Posterior vena cava (tissue), 2 donors: ENCODE results near the gene NCKAP5. TPM values are rescaled to one million over a fixed set of nuclear protein-coding genes. Genes with fewer than 3 reads are reported as not detected.

ENCODE experiments used
- DNase-seq: peaks from one replicate; pipeline ENCODE4 v3.0.0-alpha.2; 2020; ENCODE audit warnings: low spot score
- intact Hi-C, 2 donors: fragments of 100-400 bp; cut with DNase I; formaldehyde crosslinking; loops; one replicate each; pipeline versions ENCODE4 v1.14.1 to v1.14.2; 2022 to 2023
- total RNA-seq, 2 donors: library from RNA; stranded (reverse); fragmentation: NEBNext Ultra II Directional; extraction: Animal tissue kit (Norgen Biotek cat#: 25700); gene quantifications; one replicate each; pipeline ENCODE4 v1.2.1, GENCODE V29; 2021
- donor health status: DM: yes; HTN: yes; CAD: no.
- donor health status: DM: yes; HTN: yes; CAD: no.

Gene NCKAP5
- total RNA-seq, 2 donors from 2014 or later: 2.0 to 2.1 TPM

DNA sequence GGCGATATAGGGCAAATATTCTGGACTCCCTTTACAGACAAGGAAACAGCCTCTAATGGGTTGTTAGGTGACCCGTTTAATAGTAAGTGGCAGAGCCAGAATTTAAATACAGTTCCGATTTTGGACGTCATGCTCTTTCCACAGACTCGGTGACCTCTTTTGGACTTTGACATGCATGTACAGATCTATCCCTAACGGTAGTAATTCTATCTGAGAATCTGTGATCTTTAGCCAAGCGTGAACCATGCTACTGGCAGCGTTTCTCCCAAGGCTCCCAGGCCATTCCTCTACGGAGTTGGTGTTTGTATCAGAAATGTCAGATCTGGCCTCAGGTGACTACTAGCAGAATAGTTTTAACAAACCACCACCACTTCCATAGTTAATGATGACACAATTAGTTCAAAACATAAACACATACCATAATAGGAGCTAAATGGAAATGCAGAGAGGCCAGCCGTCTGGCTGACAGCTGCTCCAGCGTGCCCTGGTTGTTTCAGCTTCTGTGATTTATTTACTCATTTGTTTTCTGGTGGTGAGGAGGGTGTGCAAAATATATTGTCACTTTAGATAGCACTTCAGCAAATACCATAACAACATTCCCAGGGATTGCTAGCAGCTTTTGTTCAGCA, 593.7 kb downstream of the NCKAP5 start:
- intact Hi-C loops: no loop called here
- DNase-seq: no peak

DNA sequence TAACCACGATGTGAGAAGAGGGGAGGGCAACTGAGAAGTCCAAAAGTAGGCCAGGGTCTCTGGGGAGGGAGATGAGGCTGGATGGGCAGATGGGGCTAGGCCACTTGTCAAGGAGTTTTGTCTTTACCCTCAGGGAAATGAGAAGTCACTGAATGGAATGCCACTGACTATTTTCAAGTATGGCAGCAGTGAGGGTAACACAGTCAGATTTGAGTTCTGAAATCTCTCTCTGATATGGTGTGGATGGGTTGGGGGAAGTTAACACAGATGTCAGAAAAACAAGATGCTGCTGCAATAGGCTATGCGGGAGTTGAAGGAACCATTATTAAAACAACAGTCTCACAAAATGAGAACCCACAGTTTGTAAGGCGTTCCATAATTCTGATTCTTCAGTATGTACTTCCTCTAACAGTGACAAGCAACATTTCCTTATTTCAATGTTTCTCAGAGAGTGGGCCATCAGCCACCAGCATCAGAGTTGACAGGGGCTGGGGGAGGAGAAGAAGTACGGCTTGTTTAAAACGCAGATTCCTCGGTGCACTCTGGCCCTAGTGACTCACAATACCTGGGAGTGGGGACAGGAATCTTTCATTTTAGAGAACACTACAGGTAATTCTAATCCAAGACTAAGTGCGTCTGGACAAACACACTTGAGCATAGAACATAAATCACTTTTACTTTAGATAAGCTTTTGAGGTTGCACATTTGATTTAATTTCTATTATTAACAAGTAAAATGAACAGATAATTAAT, 596.8 kb downstream of the NCKAP5 start:
- DNase-seq: no peak
- intact Hi-C loops: no loop called here

DNA sequence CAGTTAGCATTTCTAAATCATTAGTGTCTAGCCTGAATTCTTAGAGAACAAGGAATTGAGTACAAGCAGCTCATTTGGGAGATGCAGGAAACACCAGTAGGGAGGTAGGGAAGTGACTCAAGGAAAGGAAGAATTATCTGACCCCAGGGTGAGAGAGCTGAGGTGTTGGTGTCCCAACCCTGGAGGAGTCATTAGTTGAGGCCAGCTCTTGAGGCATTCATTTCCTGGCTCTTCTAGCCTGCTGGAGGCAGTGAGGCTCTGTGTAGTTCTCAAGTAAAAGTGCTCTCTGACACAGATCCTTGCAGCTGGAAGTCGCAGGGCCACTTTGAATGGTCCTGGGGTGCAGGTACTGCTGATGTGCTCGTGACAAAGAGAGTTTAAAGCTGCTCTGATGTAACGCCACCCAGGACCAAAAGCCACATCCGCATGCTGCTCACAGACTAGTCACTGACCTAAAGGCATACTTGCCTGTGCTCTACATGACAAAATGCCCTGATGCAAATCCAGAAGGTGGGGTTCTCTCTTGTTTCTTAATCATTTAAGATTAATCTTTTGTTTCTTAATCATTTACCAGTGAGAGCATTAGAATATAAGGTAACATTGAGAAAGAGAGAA, 598.8 kb downstream of the NCKAP5 start:
- no peak for DNase-seq

DNA sequence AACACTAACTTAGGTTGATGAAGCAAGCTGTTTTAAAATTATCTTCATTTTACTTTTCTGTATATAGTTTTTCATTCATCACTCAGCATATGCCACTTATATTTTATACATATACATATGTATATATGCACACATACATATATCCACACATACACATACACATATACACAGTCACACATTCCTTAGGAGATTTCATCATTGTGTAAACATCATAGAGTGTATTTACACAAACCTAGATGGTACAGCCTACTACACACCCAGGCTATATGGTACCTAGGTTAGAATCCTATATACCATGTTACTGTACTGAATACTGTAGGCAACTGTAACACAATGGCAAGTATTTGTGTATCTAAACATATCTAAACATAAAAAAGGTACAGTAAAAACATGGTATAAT, 602.8 kb downstream of the NCKAP5 start:
- intact Hi-C loops: no loop called here
- no peak for DNase-seq

More for the DNA sequence above, 598.8 kb downstream of the NCKAP5 start:
- intact Hi-C loops: no loop called here

DNA sequence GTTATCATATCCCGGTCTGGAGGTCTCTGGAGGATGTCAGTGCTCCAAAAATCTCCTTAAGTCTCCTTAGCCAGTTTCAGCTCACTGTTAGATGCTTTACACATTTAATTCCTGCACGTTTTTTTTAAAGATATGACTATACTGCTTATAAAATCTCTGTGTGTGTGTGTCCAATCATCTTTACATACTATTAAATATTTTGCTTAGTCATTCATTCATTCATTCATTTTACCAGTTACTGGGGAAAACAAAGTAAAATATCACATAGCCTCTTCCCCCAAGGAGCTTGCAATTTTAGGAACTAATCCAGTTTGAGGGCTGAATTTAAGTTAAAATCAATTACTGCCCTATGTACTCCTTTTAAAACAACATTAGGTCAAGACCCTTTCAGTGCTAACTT, 605.1 kb downstream of the NCKAP5 start:
- intact Hi-C loops: no loop called here
- no peak for DNase-seq

DNA sequence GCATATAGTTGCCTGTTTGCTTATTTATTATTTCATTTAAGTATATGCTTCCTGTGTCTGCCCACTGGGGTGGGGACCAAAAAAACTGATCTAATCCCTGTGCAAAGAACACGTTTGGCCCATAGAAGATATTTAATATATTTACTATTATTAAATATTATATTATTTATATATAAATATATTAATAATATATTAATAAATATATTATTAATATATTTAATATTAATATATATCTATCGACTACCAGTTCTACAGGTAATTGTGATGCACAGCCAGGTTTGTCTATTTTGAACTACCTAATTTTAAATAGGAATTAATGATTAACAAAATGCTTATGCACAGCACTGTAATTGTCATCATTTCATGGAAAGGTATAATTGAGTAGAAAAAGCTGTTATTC, 609.4 kb downstream of the NCKAP5 start:
- intact Hi-C loops: loop anchor here in 1 of 2 donors (5.0 kb wide), 1 partner anchor 1807 kb away; no protein-coding TSS in a partner anchor

DNA sequence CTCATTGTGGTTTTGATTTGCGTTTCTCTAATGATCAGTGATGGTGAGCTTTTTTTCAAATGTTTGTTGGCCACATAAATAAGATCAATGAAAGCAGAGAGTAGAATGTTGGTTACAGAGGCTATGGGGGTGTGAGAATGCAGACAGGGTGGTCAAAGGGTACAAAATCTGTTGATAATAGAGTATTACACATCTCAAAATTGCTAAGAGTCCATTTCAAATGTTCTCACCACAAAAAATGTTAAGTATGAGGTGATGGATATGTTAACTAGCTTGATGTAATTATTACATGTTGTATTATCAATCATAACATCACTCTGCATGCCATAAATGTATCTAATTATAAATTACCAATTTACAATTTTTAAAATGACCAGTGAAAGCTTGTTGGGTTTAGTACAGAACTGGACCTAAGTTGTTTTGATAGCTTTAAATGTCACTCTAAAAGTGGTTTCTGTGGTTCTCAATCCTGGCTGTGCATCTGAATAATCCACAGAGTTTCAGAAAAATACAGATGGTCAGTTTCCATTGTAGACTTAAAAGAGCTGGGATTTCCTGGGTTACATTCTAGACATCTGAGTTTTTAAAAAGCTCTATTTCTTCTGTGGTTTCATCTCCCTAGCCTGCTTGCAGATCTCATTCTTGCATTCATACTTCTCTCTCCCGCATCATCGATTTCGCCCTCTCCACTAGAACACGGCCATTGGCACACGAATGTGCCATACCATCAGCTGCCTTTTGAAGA, 612.2 kb downstream of the NCKAP5 start:
- intact Hi-C loops: loop anchor here in 1 of 2 donors (5.0 kb wide), 1 partner anchor 1804 kb away; no protein-coding TSS in a partner anchor
- DNase-seq: no peak

More for the DNA sequence above, 609.4 kb downstream of the NCKAP5 start:
- no peak for DNase-seq

DNA sequence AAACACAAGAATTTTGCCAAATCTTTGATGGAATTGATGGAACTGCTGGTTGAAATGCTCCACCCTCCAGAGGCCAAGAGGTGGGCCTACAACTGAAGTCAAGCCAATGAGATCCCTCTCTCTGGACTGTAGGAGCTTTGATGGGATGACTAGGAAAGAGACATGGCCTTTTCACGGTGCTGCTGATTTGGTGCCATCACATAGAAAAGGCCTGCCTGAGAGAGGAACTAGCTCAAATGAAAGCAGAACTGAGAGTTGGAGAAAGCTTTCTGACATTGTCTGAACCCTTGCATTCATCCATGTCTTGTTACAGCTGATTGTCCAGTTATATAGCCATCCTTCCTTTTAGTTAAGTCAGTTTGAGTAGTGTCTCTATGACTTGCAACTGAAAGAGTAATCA, 614.5 kb downstream of the NCKAP5 start:
- intact Hi-C loops: no loop called here
- no peak for DNase-seq

DNA sequence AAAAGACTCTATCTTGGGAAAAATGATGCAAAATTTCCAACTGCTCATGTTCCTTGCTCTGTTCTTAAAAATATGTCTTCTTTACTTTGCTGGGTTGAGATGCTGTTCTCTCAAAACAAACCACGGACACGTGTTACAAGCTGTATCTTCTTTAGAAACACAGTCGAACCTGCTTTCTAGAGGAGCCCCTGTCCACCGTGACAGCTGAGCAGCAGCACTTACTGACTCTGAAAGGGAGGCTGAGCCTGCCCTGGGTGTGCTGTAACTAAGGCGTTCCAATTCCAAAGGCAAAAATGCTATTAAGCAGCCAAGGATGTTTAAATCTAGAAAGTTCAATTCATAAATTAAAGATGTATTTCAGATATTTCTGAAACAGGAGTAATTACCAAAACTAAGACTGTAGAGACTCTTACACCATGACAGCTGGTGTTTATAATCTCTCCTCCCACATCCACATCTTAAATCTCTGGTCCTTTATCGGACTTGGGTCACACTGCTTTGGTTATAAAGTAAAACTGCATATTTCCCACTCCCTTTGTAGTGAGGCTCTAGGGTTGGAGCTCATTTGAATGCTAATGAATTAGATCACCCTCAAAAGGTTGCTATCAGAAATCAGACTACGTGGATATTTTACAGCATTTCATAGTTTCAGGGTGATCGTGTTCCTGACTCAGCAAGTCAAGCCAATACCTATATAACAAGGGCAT, 617.1 kb downstream of the NCKAP5 start:
- intact Hi-C loops: no loop called here
- DNase-seq: no peak

DNA sequence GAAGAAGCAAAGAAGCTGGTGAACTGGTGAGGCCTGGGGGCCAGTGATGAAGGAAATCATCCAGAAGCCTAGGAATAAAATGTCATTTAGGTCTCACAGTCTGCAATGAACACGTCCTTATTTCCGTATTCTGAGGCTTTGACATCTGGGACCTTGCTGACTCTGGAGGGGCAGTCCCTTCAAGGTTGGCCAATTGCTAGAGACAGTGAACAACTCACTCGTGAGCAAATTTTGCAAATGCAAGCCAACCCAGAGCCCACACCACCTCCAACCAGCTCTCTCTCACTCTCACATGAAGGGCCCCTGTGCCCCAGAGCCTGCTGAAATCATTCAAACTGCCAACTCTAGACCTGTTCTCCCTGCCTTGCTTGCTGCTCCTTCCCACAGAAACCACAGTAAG, 619.2 kb downstream of the NCKAP5 start:
- no peak for DNase-seq
- intact Hi-C loops: no loop called here

DNA sequence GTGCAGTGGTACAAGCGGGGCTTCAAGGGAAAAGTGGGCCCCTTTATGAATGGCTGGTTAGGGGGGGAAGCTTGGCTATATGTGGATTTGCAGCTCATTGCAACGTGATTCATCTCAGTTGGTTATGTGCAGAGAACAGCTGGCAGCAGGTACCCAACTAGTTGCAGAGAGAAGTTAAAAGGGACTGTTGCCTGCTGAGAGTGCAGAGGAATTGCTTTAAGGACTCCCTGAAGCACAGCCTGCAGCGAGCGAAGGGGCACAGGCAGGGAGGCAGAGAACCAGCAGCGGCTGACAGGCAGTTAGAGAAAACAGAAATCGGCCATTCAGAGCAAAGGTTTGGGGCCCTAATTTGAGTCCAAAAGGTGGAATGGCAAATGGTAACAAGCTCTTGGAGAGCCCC, 620.1 kb downstream of the NCKAP5 start:
- DNase-seq: no peak
- intact Hi-C loops: no loop called here

DNA sequence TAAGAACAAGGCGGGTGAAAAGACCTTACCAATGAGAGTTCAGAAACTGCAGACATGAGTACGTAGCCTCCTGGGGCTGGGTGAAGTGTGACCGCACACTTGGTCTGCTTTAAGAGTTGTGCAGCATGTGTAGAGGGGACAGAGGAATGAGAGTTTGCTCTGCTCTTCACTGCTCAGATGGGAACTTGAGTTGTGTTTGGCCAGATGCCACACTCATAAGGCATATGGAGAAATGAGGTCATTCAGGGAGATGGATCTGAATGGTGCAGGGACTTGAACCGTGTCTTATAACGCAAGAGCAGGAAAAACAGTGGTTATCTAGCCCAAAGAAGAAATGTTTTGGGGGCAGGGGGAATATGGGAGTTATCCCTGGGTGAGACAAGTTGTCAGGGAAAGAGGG, 624.4 kb downstream of the NCKAP5 start:
- no peak for DNase-seq
- intact Hi-C loops: no loop called here

DNA sequence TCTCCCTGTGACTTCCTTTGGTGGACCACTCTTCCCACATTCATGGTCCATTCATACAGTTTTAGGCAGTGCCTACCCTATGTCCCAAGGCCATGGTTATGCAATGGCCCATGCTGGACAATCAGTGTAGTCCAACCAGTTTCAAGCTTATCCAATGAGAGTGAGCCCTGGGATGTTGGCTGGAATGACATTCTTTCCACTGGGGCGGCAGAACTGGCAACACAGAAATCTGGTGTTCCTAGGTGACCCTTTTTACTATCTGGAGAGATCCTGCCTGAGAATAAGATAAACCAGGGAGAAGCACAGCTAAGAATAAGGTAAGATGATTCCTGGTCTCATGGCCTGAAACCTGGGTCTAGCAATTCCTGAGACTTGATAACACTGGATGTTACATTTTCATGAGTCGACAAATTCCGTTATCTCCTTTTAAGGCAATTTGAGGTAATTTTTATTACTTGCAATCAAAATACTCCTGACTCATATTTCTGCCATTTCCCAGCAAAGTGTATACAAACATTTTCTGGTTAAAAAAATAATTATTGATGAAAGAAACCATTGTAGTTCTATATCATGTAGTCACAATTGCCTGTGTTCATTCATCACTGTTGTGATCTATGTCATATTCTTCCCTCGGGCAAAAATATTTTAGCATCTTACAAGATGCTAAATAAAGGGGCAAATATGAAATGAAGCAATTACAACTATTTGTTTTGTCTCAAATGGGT, 626.8 kb downstream of the NCKAP5 start:
- intact Hi-C loops: no loop called here
- DNase-seq: no peak

DNA sequence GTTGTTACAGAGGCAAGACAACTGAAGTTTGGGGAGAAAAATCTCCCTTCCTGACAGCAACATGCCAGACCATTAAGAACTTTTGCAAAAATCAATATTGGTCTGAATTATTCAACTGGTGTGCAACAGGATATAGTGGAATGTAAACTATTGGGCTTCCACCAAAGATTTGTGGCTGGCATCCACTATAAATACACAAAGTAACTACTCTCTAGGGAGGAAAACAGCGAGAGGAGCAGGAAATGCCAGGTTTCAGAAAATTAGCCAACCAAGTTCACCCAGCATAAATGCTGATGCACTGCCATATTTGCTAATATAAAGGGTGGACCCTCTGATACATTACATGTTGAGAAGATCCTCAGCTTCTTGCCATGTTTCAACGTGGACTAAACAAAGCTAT, 630.6 kb downstream of the NCKAP5 start:
- intact Hi-C loops: no loop called here
- DNase-seq: no peak

DNA sequence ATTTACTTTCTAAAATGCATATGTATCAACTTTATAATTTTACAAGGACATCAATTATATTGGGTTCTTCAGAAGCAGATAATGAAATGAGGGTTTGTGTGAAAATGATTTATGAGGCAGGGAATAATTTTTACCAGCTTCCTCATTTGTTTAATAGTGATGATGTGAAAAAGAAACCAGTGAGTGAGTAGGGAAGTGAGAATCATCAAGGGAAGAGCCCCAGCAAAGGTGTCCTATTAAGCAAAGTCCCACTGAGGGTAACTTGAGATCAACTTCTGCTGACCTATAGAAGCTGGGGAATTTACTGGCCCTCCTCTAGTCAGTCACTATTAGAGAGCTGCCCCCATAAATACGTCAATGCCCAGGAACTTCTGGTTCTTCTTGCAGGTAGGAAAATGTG, 631.5 kb downstream of the NCKAP5 start:
- no peak for DNase-seq
- intact Hi-C loops: no loop called here

DNA sequence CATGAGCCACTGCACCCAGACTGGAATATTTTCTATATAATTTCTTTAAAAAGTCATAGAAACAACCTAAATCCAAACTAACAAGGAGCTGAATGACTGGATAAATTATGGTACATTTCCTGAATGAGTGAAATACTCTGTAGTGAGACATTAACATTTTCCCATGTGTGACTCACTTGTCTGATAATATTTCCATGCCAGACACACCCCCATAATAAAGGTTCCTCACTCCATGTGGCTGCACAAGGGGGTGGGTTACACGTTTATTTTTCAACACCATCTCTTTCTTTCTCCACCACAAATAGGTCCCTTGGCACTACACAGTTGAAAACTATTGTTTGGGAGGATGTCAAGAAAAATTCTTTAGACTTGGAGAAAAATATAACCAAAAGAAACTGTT, 632.0 kb downstream of the NCKAP5 start:
- DNase-seq: no peak
- intact Hi-C loops: no loop called here

DNA sequence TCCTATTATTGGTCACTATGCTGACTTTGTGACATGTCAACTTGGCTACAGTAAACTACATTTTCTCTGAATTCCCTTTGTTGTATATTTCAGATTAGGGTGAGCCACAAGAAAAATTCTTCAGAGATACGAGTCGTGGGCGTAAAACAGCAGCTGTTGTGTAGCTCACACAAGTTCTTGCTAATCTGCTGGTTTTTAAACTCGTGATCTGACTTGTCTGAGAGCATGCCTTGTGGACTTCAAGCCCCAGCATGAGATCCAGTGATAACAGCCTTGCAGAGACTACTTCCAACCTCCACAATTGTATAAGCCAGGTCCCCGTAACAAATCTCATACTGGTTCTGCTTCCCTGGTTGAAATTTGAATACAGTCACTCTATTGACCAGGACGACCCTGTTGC, 638.5 kb downstream of the NCKAP5 start:
- intact Hi-C loops: no loop called here
- no peak for DNase-seq

DNA sequence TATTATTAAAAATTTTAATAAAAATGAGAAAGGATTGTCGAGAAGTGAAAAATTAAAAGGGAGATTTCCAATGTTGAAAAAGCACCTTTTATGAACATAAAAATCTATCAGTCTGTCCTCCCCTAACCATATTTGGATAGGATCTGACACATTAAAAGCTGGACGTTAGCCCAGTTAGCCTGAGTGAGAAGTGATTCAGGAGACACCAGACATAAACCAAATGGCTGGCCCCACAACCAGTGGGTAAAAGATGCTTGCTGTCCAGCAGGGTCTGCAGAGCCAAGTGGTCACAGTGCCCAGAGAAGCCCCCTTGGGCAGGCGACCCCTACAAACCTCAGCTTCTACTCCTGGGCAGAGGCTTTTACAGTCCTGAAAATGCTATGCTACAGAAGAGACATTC, 644.5 kb downstream of the NCKAP5 start:
- intact Hi-C loops: no loop called here
- DNase-seq: no peak
